Trophoblast cell (in vitro differentiated cells and primary cell): ENCODE measurements around the gene ZBTB48.

Source experiments
- DNase-seq, 2 donors: peaks; one replicate each; pipeline ENCODE4 v3.0.0-alpha.2; 2016
- H2AFZ ChIP-seq: 2 replicates; pipeline ENCODE4 v1.6.1; 2013; ENCODE audit warnings: low read length, moderate library complexity, mild to moderate bottlenecking; ENCODE audit not compliant: insufficient read depth, poor library complexity
- H2AK5ac ChIP-seq: 2 replicates; pipeline ENCODE4 v1.6.1; 2013; ENCODE audit warnings: mild to moderate bottlenecking, low read length
- H2BK120ac ChIP-seq: 2 replicates; pipeline ENCODE4 v1.6.1; 2013; ENCODE audit warnings: low read length, mild to moderate bottlenecking, moderate library complexity; ENCODE audit not compliant: insufficient read depth, poor library complexity
- H2BK12ac ChIP-seq: 2 replicates; pipeline ENCODE4 v1.6.1; 2013; ENCODE audit warnings: mild to moderate bottlenecking, low read length, moderate library complexity
- H2BK5ac ChIP-seq: 2 replicates; pipeline ENCODE4 v1.6.1; 2013; ENCODE audit warnings: low read length, low read depth, moderate library complexity, mild to moderate bottlenecking; ENCODE audit not compliant: poor library complexity
- H3K14ac ChIP-seq: 2 replicates; pipeline ENCODE4 v1.6.1; 2013; ENCODE audit warnings: mild to moderate bottlenecking, low read length
- H3K18ac ChIP-seq: 2 replicates; pipeline ENCODE4 v1.6.1; 2013; ENCODE audit warnings: mild to moderate bottlenecking, low read length
- H3K23ac ChIP-seq: 2 replicates; pipeline ENCODE4 v1.6.1; 2013; ENCODE audit warnings: low read length
- H3K27ac ChIP-seq: 2 replicates; pipeline ENCODE4 v1.5.1; 2013; ENCODE audit warnings: low read depth, mild to moderate bottlenecking, inconsistent platforms, low read length, moderate library complexity
- H3K27me3 ChIP-seq: 2 replicates; pipeline ENCODE4 v1.6.1; 2013; ENCODE audit warnings: inconsistent platforms, mild to moderate bottlenecking, low read length, moderate library complexity; ENCODE audit not compliant: insufficient read depth
- H3K36me3 ChIP-seq, 2 experiments: 1 replicate in 1 of 2; 2 replicates in 1 of 2; pipeline ENCODE4 v1.6.1; 2013; ENCODE audit warnings: low read length in 2 of 2, mild to moderate bottlenecking in 2 of 2, moderate library complexity in 1 of 2; ENCODE audit not compliant: insufficient read depth in 2 of 2, control insufficient read depth in 1 of 2
- H3K4ac ChIP-seq: 2 replicates; pipeline ENCODE4 v1.6.1; 2013; ENCODE audit warnings: low read depth, mild to moderate bottlenecking, low read length, moderate library complexity
- H3K4me1 ChIP-seq, 2 experiments: 1 replicate in 1 of 2; 2 replicates in 1 of 2; pipeline ENCODE4 v1.6.1; 2013; ENCODE audit warnings: low read length in 2 of 2, mild to moderate bottlenecking in 2 of 2, moderate library complexity in 1 of 2; ENCODE audit not compliant: insufficient read depth in 2 of 2, control insufficient read depth in 1 of 2
- H3K4me2 ChIP-seq: 2 replicates; pipeline ENCODE4 v1.6.1; 2013; ENCODE audit warnings: inconsistent platforms, mild to moderate bottlenecking, low read length, moderate library complexity
- H3K4me3 ChIP-seq: 2 replicates; pipeline ENCODE4 v1.5.1; 2013; ENCODE audit warnings: mild to moderate bottlenecking, low read depth, low read length, inconsistent platforms
- H3K79me1 ChIP-seq: one replicate; pipeline ENCODE4 v1.6.1; 2013; ENCODE audit warnings: low read length
- H3K79me2 ChIP-seq: 2 replicates; pipeline ENCODE4 v1.6.1; 2013; ENCODE audit warnings: low read length, mild to moderate bottlenecking; ENCODE audit not compliant: control insufficient read depth, insufficient read depth, poor library complexity
- H3K9ac ChIP-seq: 2 replicates; pipeline ENCODE4 v1.6.1; 2013; ENCODE audit warnings: mild to moderate bottlenecking, low read length
- H3K9me3 ChIP-seq: 2 replicates; pipeline ENCODE4 v1.6.1; 2013; ENCODE audit warnings: low read depth, mild to moderate bottlenecking, control low read depth, inconsistent platforms, low read length; ENCODE audit not compliant: insufficient read depth
- H4K12ac ChIP-seq: 2 replicates; pipeline ENCODE4 v1.6.1; 2013; ENCODE audit warnings: low read depth, mild to moderate bottlenecking, low read length, moderate library complexity
- H4K8ac ChIP-seq: 2 replicates; pipeline ENCODE4 v1.6.1; 2013; ENCODE audit warnings: low read depth, mild to moderate bottlenecking, low read length, moderate library complexity
- H4K91ac ChIP-seq: one replicate; pipeline ENCODE4 v1.6.1; 2013; ENCODE audit warnings: low read depth, mild to moderate bottlenecking, low read length, moderate library complexity
- WGBS: extraction: QIAGEN DNeasy Blood & Tissue Kit; methylation state at CpG from one replicate; pipeline ENCODE4 v1.1.7; 2013; ENCODE audit warnings: missing lambda C conversion rate; ENCODE audit not compliant: insufficient read length, insufficient coverage; ENCODE audit errors: extremely low coverage; 5-methylcytosine and 5-hydroxymethylcytosine counted together

The ZBTB48 gene

GRCh38 chr1:6569033-6569432 is 10.8 kb upstream of the ZBTB48 start:
- Histone ChIP-seq H2AK5ac (no peak overlapping the region), H3K4me2 (no peak overlapping the region), H3K18ac (no peak overlapping the region), H3K9ac (no peak overlapping the region), H2BK12ac (no peak overlapping the region), H2AFZ (no peak overlapping the region), H2BK120ac (no peak overlapping the region), H3K23ac (no peak overlapping the region), H3K36me3 (no peaks in the 10 kb centered on the region), H3K79me2 (no peaks in the 10 kb centered on the region), H3K79me1 (no peaks in the 10 kb centered on the region), H2BK5ac (no peak overlapping the region), H3K27me3 (peaks cover 3% of the 10 kb centered on the region), H3K27ac (no peak overlapping the region), H3K4me1 (no peaks in the 10 kb centered on the region), H3K4ac (no peak overlapping the region), H3K14ac (no peak overlapping the region), H4K8ac (no peak overlapping the region), H3K4me3 (no peak overlapping the region), H3K9me3 (peaks cover 7% of the 10 kb centered on the region), H4K12ac (no peak overlapping the region), H4K91ac (no peak overlapping the region)
- DNase-seq, result no peak
- WGBS, result 100% methylated on average over 5 of the region's 11 CpGs

GRCh38 chr1:6570100-6570499 is 9.7 kb upstream of the ZBTB48 start:
- no peak overlapping the region for H3K9ac ChIP-seq
- no peak overlapping the region for H3K4me2 ChIP-seq
- WGBS, result no CpG with 5 or more reads among the region's 3 CpGs

GRCh38 chr1:6570987-6571386 is 8.8 kb upstream of the ZBTB48 start:
- H3K4me1 ChIP-seq, result no peaks in the 10 kb centered on the region
- no peak overlapping the region for H2AK5ac ChIP-seq
- no peak for DNase-seq
- H3K4me2 ChIP-seq, result no peak overlapping the region
- H3K36me3 ChIP-seq, result no peaks in the 10 kb centered on the region
- no peak overlapping the region for H4K91ac ChIP-seq
- no peak overlapping the region for H2BK5ac ChIP-seq
- H3K27ac ChIP-seq, result no peak overlapping the region
- no peaks in the 10 kb centered on the region for H3K79me2 ChIP-seq
- no peak overlapping the region for H2BK120ac ChIP-seq
- H3K79me1 ChIP-seq, result no peaks in the 10 kb centered on the region
- no CpG with 5 or more reads among the region's 5 CpGs for whole genome bisulfite sequencing
- H3K4ac ChIP-seq, result no peak overlapping the region
- H4K8ac ChIP-seq, result no peak overlapping the region
- H3K4me3 ChIP-seq, result no peak overlapping the region
- no peaks in the 10 kb centered on the region for H3K27me3 ChIP-seq
- no peak overlapping the region for H3K23ac ChIP-seq
- peaks cover 7% of the 10 kb centered on the region for H3K9me3 ChIP-seq
- no peak overlapping the region for H3K14ac ChIP-seq
- no peak overlapping the region for H3K18ac ChIP-seq
- H4K12ac ChIP-seq, result no peak overlapping the region
- no peak overlapping the region for H2AFZ ChIP-seq
- no peak overlapping the region for H2BK12ac ChIP-seq
- H3K9ac ChIP-seq, result no peak overlapping the region

More at GRCh38 chr1:6570100-6570499, 9.7 kb upstream of the ZBTB48 start:
- Histone ChIP-seq H3K18ac (no peak overlapping the region), H3K14ac (no peak overlapping the region), H3K36me3 (no peaks in the 10 kb centered on the region), H3K4ac (no peak overlapping the region), H2AFZ (no peak overlapping the region), H4K91ac (no peak overlapping the region), H2AK5ac (no peak overlapping the region), H3K9me3 (peaks cover 7% of the 10 kb centered on the region), H3K4me1 (no peaks in the 10 kb centered on the region), H3K27me3 (no peaks in the 10 kb centered on the region), H2BK5ac (no peak overlapping the region), H3K27ac (no peak overlapping the region), H3K79me1 (no peaks in the 10 kb centered on the region), H4K8ac (no peak overlapping the region), H3K4me3 (no peak overlapping the region), H4K12ac (no peak overlapping the region), H3K79me2 (no peaks in the 10 kb centered on the region), H3K23ac (no peak overlapping the region), H2BK120ac (no peak overlapping the region), H2BK12ac (no peak overlapping the region)
- DNase-seq, result no peak

- Histone ChIP-seq H2BK12ac (no peak overlapping the region), H2AK5ac (no peak overlapping the region), H2BK120ac (no peak overlapping the region), H3K4me2 (no peak overlapping the region), H3K27me3 (no peaks in the 10 kb centered on the region), H2BK5ac (no peak overlapping the region), H3K4me1 (no peaks in the 10 kb centered on the region), H3K79me2 (no peaks in the 10 kb centered on the region), H3K36me3 (no peaks in the 10 kb centered on the region), H3K18ac (no peak overlapping the region), H4K91ac (no peak overlapping the region), H2AFZ (no peak overlapping the region), H3K14ac (no peak overlapping the region), H3K23ac (no peak overlapping the region), H3K27ac (no peak overlapping the region), H3K9me3 (peaks cover 7% of the 10 kb centered on the region), H4K12ac (no peak overlapping the region), H3K79me1 (no peaks in the 10 kb centered on the region), H4K8ac (no peak overlapping the region), H3K9ac (no peak overlapping the region), H3K4me3 (no peak overlapping the region), H3K4ac (no peak overlapping the region)
- DNase-seq, result no peak
- WGBS, result no CpG with 5 or more reads among the region's 12 CpGs
Observed at GRCh38 chr1:6572653-6573383, 7.0 kb upstream of the ZBTB48 start.
